Brain microvascular endothelial cell (primary cell): Measurements from ENCODE around the gene METTL22.

Experiments used
- DNase-seq: peaks from one replicate; pipeline ENCODE4 v3.0.0-alpha.2; 2020
- H3K27ac ChIP-seq: fragments of 250-450 bp; sonication (Bioruptor Pico); 2 replicates; pipeline ENCODE4 v1.5.1; 2020; ENCODE audit warnings: mild to moderate bottlenecking, moderate library complexity
- H3K27me3 ChIP-seq: fragments of 250-450 bp; sonication (Bioruptor Pico); replicated peaks from 2 replicates; pipeline ENCODE4 v1.5.1; 2020; ENCODE audit warnings: mild to moderate bottlenecking
- H3K36me3 ChIP-seq: fragments of 250-450 bp; sonication (Bioruptor Pico); replicated peaks from 2 replicates; pipeline ENCODE4 v1.5.1; 2020; ENCODE audit warnings: mild to moderate bottlenecking
- H3K4me3 ChIP-seq: 2 replicates; pipeline ENCODE4 v1.5.1; 2011; ENCODE audit warnings: low read depth, mild to moderate bottlenecking, control low read depth, low read length, moderate library complexity
- in situ Hi-C: cut with HindIII; loops from 2 replicates; pipeline ENCODE4 v1.10.0; 2017; ENCODE audit warnings: low sequenced_read_pairs, low pct_ligation_motif_present
- TF ChIP-seq, protein P1 (sequence below): IDR thresholded peaks from 2 replicates; pipeline ENCODE4 v1.5.1; 2011; ENCODE audit warnings: low read depth, mild to moderate bottlenecking, moderate library complexity, low read length, control low read depth, inconsistent platforms; ENCODE audit errors: missing control alignments

The METTL22 gene

DNA sequence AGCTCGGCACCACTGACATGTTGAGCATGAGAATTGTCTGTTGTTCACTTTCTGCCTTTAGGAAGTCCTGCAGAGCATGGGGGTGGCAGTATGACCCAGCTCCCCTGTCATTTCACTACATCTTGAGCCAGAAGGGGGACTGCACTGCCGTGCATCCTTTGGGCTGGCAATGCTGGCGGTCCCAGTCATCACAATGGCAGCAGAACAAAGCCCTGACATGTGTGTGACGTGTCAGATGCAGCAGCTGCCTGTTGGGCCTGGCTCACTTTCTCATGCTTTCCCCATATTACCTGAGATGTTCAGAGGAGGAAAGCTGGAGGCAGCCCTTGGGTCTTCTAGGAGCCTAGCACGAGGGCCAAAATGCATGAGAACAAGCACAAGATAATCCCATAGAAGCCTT is 46.6 kb downstream of the METTL22 start:
- in situ Hi-C loops, result no loop called here
- DNase-seq, result no peak
- Histone ChIP-seq H3K4me3 (no peak overlapping the region), H3K27ac (no peak overlapping the region), H3K36me3 (no peaks in the 10 kb centered on the region), H3K27me3 (no peaks in the 10 kb centered on the region)
- TF ChIP-seq, protein P1, sequence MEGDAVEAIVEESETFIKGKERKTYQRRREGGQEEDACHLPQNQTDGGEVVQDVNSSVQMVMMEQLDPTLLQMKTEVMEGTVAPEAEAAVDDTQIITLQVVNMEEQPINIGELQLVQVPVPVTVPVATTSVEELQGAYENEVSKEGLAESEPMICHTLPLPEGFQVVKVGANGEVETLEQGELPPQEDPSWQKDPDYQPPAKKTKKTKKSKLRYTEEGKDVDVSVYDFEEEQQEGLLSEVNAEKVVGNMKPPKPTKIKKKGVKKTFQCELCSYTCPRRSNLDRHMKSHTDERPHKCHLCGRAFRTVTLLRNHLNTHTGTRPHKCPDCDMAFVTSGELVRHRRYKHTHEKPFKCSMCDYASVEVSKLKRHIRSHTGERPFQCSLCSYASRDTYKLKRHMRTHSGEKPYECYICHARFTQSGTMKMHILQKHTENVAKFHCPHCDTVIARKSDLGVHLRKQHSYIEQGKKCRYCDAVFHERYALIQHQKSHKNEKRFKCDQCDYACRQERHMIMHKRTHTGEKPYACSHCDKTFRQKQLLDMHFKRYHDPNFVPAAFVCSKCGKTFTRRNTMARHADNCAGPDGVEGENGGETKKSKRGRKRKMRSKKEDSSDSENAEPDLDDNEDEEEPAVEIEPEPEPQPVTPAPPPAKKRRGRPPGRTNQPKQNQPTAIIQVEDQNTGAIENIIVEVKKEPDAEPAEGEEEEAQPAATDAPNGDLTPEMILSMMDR, result no peak

DNA sequence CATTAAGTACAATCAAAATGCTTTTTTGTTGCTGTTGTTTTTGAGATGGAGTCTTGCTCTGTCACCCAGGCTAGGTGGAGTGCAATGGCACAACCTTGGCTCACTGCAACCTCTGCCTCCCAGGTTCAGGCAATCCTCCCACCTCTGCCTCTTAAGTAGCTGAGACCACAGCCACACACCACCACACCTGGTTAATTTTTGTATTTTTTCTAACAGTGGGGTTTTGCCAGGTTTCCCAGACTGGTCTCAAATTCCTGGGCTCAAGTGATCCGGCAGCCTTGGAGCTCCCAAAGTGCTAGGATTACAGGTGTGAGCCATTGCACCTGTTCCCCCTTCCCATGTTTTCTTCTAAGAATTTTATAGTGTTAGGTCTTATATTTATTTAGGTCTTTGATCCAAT is 48.0 kb downstream of the METTL22 start:
- DNase-seq, result no peak
- no peaks in the 10 kb centered on the region for H3K36me3 ChIP-seq
- TF ChIP-seq, protein P1, result no peak
- H3K27ac ChIP-seq, result no peak overlapping the region
- no peaks in the 10 kb centered on the region for H3K27me3 ChIP-seq
- in situ Hi-C loops, result no loop called here
- H3K4me3 ChIP-seq, result no peak overlapping the region

DNA sequence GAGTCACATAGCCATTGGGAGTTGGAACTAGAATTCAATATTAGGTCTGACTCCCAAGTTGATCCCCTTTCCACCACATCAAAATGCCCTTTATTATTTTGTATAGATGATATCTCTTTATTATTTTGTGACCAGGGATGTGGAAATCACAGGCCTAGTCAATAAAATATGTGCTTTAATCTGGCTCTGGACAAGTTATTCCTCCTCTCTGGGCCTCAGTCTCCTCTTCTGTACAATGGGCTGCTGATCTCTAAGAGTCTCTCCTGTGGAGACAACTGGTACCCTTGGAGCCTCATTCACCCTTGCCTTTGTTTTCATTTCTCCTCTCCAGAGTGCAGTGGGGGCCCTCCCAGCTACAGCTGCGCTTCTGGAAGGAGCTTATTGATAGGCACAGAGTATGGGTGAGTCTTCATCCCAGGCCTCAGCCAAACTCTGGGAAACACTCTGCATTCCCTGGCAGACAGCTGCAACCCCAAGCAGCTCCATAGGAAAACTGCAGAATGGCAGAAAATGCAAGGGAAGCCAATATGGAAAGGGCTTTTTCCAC is 48.6 kb downstream of the METTL22 start:
- H3K27ac ChIP-seq, result no peak overlapping the region
- TF ChIP-seq, protein P1, result no peak
- no peak overlapping the region for H3K4me3 ChIP-seq
- DNase-seq, result no peak
- no peaks in the 10 kb centered on the region for H3K36me3 ChIP-seq
- no peaks in the 10 kb centered on the region for H3K27me3 ChIP-seq
- in situ Hi-C loops, result no loop called here

DNA sequence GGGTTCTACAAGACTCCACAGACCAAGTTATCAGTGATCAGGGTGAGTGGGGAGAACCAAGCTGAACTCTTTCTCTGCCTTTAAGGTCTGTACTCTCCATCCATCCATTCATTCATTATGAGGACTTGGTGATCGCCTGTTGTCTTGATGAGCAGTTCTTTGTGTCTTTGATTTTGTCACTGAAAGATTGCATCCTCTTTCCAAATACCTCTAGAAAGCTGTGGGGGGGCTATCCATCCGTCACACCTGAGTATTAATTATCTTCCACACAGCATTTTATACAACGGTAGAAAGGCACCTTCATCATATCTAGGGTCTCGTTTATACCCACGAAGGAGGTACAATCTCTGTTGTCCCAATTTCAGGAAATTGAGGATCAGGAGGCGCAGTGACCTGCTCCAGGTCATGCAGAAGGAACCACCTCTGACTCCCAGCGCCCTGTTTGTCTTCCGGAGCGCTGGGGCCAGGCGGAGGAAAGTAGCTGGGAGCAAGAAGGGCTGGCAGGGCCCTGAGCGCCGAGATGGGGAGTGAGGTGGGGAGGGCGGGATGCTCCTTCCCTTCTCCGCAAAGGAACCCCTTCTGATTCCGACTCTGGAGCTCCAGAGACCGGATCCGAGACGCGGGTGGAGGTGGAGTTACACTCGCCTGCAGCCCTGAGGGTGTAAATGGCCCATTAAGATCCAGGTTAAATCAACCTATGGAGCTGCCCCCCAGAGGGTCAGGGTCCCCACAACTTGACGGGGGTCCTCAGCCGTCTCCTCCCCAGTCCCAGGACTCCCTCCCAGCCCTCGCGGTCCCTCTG is 52.3 kb downstream of the METTL22 start:
- DNase-seq, result no peak
- no peaks in the 10 kb centered on the region for H3K27me3 ChIP-seq
- peak overlapping the region; percentile 59 for H3K4me3 ChIP-seq
- H3K27ac ChIP-seq, result no peak overlapping the region
- in situ Hi-C loops, result no loop called here
- no peaks in the 10 kb centered on the region for H3K36me3 ChIP-seq
- TF ChIP-seq, protein P1, result no peak

DNA sequence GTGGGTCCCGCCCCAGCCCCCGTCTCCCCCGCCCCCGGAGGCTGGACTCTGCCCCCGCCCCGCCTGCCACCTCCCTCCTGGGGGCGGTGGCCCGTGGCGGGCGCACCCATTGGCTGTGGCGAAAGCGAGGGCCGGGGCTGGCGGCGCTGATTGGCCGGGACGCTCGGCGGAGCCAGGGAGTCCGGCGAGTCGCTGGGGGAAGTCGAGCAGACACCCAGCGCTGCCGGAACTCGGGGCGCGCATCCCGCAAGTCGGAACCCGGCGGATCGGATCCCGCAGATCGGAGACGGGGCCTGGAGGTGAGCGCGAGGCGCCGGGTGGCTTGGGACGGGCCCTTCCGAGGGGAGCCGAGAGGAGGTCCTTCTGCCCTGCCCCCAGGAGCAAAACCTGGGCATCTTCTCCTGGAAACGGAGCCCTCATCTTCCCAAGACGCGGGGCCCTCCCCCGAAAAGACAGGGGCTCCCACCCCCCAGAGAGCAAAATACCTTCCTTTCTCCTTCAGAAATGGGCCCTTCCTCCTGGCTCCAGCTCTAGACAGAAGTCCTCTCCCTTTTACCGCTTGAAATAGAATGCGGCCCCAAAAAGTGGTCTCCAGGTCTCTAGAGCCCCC is 53.0 kb downstream of the METTL22 start, which contains the start of gene ABAT:
Gene ABAT, plus strand, starts transcription at position 205 of the 610 bp plus-strand sequence. CDS start 61,123 bp downstream, outside the sequence.
- TF ChIP-seq, protein P1, result no peak
- peak within 1 kb of the TSS; percentile 66 for H3K4me3 ChIP-seq
- H3K36me3 ChIP-seq, result no peaks in the 10 kb centered on the region
- no peaks in the 10 kb centered on the region for H3K27me3 ChIP-seq
- in situ Hi-C loops, result no loop called here
- H3K27ac ChIP-seq, result no peak within 1 kb of the TSS
- DNase-seq, result peak; percentile 65
